Measurements from ENCODE around the gene IL21R.
A peak's percentile ranks its signal among the peaks of the same experiment; 100 is the strongest.

Gene IL21R

DNA sequence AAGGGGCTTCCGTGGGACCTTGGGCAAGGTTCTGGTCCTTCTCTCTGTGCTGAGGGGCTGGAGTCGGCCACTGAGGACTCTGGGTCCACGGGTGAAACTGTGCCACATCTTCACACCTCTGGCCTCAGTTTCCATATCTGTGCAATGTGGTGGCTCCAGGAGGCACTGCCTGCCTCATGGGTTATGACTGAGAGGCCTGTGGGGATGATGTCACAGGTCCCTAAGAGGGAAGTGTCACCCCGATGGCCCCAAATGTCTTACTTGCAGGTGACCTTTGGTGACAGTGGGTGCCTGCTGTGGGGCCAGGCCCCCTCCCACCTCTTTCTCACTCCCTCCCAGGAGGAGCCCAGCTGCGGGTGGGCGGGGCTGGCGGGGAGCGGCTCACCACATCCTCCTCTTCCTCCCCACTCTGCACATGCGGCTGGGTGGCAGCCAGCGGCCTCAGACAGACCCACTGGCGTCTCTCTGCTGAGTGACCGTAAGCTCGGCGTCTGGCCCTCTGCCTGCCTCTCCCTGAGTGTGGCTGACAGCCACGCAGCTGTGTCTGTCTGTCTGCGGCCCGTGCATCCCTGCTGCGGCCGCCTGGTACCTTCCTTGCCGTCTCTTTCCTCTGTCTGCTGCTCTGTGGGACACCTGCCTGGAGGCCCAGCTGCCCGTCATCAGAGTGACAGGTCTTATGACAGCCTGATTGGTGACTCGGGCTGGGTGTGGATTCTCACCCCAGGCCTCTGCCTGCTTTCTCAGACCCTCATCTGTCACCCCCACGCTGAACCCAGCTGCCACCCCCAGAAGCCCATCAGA lies at the start of gene IL21R:
Gene IL21R, plus strand, starts transcription at position 407 of the 801 bp plus-strand sequence. CDS start 27,898 bp downstream, outside the sequence.
- DNase-seq (ENCODE audit: low read depth in 2 of 2), result peak; percentile 83 to 84

DNA sequence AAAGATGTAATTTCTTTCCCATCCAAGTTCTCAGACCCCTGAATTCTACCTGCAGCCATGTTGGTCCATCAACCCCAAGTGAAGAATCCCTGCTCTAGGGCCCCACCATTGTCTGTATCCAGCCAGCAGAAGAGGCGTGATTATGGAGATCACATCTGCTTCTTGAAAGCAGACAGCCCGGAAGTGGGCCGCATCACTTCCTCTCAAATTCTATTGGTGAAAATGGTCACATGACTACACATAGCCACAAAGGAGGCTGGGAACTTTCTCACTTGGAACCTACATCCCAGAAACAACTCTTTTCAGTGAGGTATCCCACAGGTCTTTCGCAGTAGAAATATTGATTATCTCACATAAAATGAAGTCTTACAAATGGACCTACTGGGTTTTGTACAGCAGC lies 48.1 kb upstream of the IL21R start:
- DNase-seq (ENCODE audit: low read depth in 2 of 2), result no peak

DNA sequence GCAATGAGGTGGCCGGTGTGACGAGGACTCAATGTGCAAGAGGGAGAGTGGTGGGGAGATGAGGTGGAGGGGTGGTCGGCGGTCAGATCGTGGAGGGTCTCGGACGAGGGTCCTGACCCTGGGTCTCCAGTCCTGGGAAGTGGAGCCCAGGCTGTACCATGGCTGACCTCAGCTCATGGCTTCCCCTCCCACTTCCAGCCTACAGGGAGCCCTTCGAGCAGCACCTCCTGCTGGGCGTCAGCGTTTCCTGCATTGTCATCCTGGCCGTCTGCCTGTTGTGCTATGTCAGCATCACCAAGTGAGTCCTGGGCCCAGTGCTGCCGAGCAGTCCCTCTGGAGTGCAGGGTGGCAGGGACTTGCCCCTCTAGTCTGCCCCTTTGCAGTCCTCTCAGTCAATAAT lies 46.4 kb upstream of the IL21R start:
- no peak for DNase-seq (ENCODE audit: low read depth in 2 of 2)

DNA sequence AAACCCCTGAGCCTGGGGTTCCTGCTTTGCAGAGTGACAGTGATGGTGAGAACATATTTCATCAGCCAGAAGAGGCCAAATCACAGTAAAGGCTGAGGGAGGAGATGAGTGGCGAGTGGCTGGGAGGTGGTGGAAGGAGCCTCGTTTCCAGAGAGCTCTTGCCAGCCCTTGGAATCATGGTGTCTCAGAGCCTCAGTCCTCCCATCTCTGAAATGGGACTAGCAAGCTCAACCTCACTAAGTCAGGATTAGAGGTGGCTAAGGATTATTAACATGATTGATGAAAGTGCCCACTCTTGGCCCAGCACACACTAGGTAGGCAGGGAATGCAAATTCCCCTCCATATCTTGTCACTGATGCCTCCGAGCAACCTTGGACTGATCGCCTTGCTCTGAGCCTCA lies 45.2 kb upstream of the IL21R start:
- no peak for DNase-seq (ENCODE audit: low read depth in 2 of 2)

DNA sequence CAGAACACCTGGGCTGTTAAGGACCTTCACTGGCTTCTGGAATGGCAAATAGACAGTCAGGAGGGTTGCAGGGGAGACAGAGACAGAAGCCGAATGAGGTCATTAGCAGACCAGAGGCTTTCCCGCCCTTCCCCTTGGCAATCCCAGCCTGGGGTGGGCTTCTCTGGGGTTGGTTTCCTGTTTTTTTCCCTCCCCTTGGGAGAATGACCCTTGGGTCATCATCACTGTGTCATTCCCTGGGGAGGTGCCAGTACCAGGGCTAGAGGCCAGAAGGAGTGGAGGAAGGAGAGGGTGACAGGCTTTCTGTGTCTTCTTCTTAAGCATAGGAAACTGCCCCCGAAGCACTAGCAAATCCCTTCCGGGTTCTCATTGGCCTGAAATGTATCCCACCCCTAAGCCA lies 42.9 kb upstream of the IL21R start:
- no peak for DNase-seq (ENCODE audit: low read depth in 2 of 2)

DNA sequence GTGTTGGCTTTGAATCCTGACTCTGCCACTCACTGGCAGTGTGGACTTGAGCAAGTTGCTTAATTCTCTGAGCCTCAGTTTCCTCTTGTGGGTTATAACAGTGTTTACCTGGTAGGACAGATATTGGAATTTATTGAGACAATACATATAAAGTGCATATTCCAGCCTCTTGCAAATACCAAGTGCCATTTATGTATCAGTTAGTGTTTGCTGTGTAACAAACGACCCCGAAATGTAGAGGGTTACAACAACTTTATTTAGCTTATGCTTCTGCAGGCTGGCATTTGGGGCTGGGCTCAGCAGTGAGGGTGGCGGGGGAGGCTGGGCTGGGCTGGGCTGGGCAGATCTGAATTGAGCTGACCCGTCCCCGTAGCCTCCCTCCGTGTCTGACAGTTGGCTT lies 42.4 kb upstream of the IL21R start:
- no peak for DNase-seq (ENCODE audit: low read depth in 2 of 2)

DNA sequence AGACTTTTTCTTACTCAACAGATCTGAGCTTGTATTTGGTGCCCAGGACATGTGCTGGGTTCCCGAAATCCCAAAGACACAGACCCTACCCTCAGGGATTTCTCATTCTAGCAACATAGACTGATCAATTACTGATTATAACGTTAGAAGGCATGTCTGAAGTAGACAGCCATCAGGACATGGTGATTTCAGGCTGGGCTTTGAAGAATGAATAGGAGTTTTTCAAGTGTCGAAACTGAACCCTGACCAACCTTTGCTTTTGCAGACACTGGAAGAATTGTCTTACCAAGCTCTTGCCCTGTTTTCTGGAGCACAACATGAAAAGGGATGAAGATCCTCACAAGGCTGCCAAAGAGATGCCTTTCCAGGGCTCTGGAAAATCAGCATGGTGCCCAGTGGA lies 40.0 kb upstream of the IL21R start:
- no peak for DNase-seq (ENCODE audit: low read depth in 2 of 2)

DNA sequence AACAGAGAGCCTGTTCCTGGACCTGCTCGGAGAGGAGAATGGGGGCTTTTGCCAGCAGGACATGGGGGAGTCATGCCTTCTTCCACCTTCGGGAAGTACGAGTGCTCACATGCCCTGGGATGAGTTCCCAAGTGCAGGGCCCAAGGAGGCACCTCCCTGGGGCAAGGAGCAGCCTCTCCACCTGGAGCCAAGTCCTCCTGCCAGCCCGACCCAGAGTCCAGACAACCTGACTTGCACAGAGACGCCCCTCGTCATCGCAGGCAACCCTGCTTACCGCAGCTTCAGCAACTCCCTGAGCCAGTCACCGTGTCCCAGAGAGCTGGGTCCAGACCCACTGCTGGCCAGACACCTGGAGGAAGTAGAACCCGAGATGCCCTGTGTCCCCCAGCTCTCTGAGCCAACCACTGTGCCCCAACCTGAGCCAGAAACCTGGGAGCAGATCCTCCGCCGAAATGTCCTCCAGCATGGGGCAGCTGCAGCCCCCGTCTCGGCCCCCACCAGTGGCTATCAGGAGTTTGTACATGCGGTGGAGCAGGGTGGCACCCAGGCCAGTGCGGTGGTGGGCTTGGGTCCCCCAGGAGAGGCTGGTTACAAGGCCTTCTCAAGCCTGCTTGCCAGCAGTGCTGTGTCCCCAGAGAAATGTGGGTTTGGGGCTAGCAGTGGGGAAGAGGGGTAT lies 39.3 kb upstream of the IL21R start:
- no peak for DNase-seq (ENCODE audit: low read depth in 2 of 2)

DNA sequence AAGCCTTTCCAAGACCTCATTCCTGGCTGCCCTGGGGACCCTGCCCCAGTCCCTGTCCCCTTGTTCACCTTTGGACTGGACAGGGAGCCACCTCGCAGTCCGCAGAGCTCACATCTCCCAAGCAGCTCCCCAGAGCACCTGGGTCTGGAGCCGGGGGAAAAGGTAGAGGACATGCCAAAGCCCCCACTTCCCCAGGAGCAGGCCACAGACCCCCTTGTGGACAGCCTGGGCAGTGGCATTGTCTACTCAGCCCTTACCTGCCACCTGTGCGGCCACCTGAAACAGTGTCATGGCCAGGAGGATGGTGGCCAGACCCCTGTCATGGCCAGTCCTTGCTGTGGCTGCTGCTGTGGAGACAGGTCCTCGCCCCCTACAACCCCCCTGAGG lies 38.7 kb upstream of the IL21R start:
- no peak for DNase-seq (ENCODE audit: low read depth in 2 of 2)

DNA sequence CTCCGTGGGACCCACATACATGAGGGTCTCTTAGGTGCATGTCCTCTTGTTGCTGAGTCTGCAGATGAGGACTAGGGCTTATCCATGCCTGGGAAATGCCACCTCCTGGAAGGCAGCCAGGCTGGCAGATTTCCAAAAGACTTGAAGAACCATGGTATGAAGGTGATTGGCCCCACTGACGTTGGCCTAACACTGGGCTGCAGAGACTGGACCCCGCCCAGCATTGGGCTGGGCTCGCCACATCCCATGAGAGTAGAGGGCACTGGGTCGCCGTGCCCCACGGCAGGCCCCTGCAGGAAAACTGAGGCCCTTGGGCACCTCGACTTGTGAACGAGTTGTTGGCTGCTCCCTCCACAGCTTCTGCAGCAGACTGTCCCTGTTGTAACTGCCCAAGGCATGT lies 38.2 kb upstream of the IL21R start:
- DNase-seq (ENCODE audit: low read depth in 2 of 2), result no peak

DNA sequence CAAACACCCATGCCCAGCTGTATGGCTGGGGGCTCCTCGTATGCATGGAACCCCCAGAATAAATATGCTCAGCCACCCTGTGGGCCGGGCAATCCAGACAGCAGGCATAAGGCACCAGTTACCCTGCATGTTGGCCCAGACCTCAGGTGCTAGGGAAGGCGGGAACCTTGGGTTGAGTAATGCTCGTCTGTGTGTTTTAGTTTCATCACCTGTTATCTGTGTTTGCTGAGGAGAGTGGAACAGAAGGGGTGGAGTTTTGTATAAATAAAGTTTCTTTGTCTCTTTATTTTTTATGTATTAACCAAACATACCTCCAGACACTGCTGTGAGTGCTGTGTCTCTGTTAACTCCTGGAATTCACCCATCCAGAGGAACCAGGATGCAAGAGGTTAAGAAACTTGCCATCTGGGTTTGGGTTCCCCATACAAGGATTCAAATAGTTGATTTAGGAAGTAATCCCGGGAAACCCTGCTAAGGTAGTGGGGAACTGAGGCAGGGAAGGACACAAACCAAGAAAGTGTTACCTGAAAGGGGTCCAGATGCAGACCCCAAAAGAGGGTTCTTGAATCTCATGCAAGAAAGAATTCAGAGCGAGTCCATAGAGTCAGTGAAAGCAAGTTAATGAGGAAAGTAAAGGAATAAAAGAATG lies 37.4 kb upstream of the IL21R start:
- DNase-seq (ENCODE audit: low read depth in 2 of 2), result no peak

DNA sequence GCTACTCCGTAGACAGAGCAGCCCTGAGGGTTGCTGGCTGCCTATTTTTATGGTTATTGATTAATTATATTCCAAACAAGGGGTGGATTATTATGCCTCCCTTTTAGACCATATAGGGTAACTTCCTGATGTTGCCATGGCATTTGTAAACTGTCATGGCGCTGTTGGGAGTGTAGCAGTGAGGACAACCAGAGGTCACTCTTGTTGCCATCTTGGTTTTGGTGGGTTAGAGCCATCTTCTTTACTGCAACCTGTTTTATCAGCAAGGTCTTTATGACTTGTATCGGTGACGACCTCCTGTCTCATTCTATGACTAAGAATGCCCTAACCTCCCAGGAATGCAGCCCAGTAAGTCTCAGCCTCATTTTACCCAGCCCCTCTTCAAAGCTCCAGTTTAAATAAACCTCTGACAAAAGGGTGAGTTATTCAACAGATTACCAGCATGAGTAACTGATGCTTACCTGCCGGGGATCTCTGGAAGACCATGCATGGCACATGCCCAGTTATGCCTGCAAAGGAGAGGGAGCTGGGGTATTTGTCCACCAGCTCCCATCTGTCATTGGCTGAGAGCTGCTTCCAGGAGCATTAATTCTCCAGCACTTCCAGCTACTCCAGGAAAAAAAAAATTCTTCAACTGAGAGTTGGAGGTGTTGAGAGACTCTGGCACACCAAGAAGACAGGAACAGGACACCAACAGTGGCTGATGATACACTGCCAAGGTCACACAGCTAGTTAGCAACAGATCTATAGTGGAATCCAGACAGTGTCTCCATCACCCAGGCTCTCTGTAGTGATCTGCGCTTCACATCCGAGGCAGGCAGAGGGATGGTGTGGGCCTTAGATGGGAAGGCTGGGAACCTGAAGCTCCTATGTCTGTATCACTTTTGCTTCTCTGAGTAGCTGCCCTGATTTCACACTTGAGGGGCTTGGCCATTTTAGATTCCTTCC lies 36.6 kb upstream of the IL21R start:
- no peak for DNase-seq (ENCODE audit: low read depth in 2 of 2)

DNA sequence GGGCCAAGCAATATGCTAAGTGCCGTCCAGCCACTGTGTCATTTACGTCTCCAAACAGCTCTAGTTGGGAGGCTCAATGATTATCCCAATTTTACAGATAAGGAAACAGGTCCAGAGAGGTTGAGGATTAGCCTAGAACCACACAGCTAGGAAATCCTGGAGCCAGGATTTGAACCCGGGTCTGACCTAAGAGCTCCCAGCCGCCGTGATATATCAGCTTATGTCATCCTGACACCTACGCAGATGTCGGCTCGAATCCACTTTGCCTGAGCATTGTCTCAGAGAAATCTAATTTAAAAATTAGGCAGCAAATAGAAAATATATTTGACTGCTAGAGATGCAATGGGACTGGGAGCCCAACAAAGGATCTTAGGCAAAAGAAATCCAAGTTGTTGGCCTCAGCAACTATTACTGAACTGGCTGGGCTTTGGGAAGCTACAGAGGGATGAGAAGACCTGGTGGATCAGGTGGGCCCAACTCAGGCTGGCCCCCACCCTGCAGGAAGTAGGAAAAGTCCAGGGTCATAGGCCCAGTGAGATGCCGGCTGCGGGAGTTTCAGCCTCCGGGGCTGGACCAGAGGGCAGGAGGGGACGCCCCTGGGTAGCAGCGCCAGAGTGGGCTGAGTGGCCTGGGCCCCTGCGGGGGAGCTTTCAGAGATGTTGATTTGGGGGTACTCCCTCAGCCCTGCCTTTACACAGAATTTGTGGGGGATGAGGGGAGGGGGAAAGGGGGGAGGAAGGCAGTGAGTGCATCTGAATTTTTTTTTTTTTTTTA lies 35.1 kb upstream of the IL21R start:
- peak in 1 of 2 donors; percentile 23 for DNase-seq (ENCODE audit: low read depth in 2 of 2)

DNA sequence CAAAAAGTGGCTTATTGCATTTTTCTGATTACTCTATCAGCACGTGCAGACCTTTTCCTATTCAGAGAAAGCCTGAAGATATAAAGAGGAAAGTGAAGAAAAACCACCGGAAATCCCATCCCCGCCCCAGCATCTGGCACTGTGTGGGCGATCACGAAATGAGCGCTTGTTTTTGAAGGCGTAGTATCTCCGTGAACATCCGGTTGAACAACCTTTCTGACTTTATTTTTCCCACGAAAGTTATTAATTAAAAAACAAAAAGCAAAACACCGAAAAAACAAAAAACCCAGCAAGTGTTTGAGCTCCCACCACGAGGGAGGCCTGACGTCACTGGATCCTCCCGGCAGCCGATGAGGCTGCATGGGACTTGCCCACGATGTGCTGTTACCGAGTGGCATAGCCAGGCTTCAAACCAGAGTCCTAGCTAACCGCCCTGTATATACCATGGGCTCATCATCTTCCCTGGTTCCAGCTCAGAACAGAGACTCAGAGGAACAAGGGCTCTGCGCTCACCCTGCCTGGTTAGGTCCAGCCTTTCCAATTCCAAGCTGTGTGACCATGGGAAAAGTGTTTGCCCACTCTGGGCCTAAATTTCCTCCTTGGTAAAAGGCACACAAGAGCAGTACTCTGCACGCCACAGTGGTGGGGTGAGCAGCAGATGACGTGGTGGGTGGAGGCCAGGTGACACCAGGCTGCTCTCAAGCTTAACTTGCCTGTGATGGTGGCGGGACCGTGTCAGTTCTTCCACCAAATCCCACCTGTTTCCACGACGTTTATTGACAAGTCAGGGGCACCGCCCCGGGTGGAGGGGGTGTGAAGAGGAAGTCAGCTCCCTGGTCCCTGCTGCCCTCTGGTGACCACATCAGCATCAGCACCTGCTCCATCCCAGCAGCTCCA lies 34.3 kb upstream of the IL21R start:
- peak; percentile 79 to 95 for DNase-seq (ENCODE audit: low read depth in 2 of 2)

DNA sequence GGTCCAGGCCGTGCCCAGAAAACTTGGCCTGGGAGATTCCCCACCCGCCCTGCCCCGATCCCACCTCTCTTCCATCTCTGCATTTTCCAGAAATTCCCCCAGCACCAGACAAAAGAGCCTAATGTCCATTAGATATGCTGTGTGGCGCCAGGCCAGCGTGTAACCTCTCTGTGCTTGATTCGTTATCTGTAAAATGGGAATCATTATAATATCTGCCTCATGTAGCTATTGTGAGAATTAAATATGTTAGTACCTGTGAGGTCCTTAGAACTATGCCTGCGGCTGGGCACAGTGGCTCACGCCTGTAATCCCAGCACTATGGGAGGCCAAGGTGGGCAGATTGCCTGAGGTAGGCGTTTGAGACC lies 33.6 kb upstream of the IL21R start:
- no peak for DNase-seq (ENCODE audit: low read depth in 2 of 2)

DNA sequence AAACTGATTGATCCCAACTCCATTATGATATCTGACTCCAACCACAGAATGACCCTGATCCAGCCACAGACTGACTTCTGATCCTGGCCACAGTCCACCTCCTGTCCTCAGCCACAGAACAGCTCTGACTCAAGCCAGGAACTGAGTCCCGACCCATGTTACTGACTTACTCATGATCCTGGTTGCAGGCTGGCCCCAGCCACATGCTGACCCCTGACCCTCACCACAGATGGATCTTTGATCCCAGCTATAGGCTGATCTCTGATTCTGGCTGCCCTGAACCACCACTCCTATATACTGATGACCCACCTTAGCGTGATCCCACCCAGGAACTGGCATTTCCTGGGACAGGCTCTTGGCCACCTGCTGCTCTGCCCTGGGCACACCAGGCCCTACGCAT lies 32.2 kb upstream of the IL21R start:
- no peak for DNase-seq (ENCODE audit: low read depth in 2 of 2)

DNA sequence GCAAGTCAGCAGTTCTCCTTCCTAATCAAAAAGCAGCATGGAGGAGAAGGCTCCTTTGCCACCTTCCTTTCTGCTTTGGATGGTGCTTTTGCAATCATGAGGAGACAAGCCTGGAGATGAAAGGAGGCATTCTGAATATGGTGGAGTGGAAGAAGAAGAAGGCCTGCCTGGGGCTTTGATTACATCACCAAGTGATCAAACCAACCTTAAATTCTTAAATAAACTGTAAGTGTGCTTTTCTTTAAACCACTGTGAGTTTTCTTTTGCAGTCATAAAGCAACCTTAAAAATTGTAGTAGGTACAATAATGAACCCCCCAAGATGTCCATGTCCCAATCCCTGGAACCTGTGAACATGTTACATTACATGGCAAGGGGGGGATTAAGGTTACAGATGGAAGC lies 31.7 kb upstream of the IL21R start:
- DNase-seq (ENCODE audit: low read depth in 2 of 2), result no peak

DNA sequence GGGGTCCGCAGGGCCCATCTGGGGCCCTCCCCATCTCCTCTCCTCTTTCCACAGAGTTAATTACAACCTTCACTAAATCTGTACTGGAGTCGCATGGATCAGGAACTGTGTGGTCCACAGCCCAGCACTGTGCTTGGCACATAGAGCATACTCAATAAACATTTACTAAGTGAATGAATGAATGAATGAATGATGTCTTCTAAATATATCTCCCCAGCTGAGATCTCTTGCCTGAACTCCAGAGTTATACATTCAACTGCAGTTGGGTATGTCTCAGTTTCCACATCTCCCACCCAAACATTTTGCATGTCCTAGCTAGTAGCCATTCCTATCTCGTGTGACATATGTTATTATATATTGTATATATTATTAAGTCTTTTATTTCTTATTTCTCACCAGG lies 28.7 kb upstream of the IL21R start:
- DNase-seq (ENCODE audit: low read depth in 2 of 2), result no peak

DNA sequence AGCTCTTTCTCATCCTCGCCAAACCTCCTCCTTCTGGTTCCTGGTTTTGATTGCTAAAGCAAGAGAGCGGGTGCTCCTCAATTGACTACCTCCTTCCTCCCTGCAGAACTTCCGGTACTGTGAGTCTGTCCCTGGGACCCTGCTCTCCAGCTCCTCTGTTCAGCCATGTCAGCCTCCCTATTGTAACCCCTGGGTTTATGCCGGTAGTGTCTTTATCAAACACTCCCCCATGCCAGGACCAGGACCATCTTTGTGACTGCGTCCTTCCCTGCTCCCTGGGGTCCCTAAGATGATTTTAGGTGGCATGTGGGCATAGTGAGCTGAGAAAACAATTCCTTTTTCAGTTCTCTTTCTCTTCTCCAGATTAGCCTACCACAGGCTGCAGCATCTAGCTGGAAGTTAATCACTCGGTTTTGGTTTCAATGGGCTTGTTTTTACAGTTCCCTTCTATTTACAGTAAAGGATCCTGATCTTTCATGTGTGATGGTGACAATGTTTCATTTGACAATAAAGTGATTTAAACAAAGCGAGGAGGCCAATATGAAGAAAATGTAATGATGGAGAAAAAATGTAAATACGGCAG lies 27.7 kb upstream of the IL21R start:
- no peak for DNase-seq (ENCODE audit: low read depth in 2 of 2)
